Stomach smooth muscle (tissue), 2 donors: ENCODE data around the gene TAOK2.

Source experiments
- H3K27ac ChIP-seq: one replicate; pipeline ENCODE4 v1.7.0; 2013; ENCODE audit warnings: mild to moderate bottlenecking, low read length, inconsistent platforms
- H3K27me3 ChIP-seq, 2 donors: one replicate each; pipeline ENCODE4 v1.7.0; 2013; ENCODE audit warnings: low read length in 2 of 2; ENCODE audit not compliant: insufficient read depth in 2 of 2, control insufficient read depth in 1 of 2
- H3K36me3 ChIP-seq, 2 donors: one replicate each; pipeline ENCODE4 v1.7.0; 2013; ENCODE audit warnings: low read length in 2 of 2; ENCODE audit not compliant: control insufficient read depth in 2 of 2, insufficient read depth in 2 of 2
- H3K4me1 ChIP-seq: one replicate; pipeline ENCODE4 v1.7.0; 2013; ENCODE audit warnings: low read length; ENCODE audit not compliant: control insufficient read depth, insufficient read depth
- H3K4me3 ChIP-seq, 2 donors: one replicate each; pipeline ENCODE4 v1.7.0; 2013; ENCODE audit warnings: low read length in 2 of 2
- H3K9ac ChIP-seq, 2 donors: one replicate each; pipeline ENCODE4 v1.7.0; 2013; ENCODE audit warnings: low read length in 2 of 2, mild to moderate bottlenecking in 1 of 2
- H3K9me3 ChIP-seq, 2 donors: one replicate each; pipeline ENCODE4 v1.7.0; 2013; ENCODE audit warnings: low read length in 2 of 2; ENCODE audit not compliant: control insufficient read depth in 2 of 2
- donor health status: healthy.
- donor health status: Pancreatic carcinoma.

TAOK2 gene

GRCh38 chr16:29989111-29989858, 15.6 kb downstream of the TAOK2 start:
- H3K9ac ChIP-seq = no peak overlapping the region
- no peaks in the 10 kb centered on the region for H3K27me3 ChIP-seq
- H3K27ac ChIP-seq = no peak overlapping the region
- H3K9me3 ChIP-seq = no peaks in the 10 kb centered on the region
- peaks cover 61 to 65% of the 10 kb centered on the region in 2 donors for H3K36me3 ChIP-seq
- peaks cover 2% of the 10 kb centered on the region for H3K4me1 ChIP-seq
- H3K4me3 ChIP-seq = no peak overlapping the region

GRCh38 chr16:29990034-29990433, 16.4 kb downstream of the TAOK2 start:
- peaks cover 53 to 57% of the 10 kb centered on the region in 2 donors for H3K36me3 ChIP-seq
- no peaks in the 10 kb centered on the region for H3K9me3 ChIP-seq
- H3K4me1 ChIP-seq = peaks cover 10% of the 10 kb centered on the region
- no peak overlapping the region for H3K9ac ChIP-seq
- no peaks in the 10 kb centered on the region for H3K27me3 ChIP-seq
- no peak overlapping the region for H3K27ac ChIP-seq
- H3K4me3 ChIP-seq = no peak overlapping the region

GRCh38 chr16:29990883-29991570, 17.4 kb downstream of the TAOK2 start:
- no peaks in the 10 kb centered on the region for H3K27me3 ChIP-seq
- peaks cover 43 to 47% of the 10 kb centered on the region in 2 donors for H3K36me3 ChIP-seq
- H3K9me3 ChIP-seq = no peaks in the 10 kb centered on the region
- no peak overlapping the region for H3K27ac ChIP-seq
- H3K9ac ChIP-seq = no peak overlapping the region
- H3K4me3 ChIP-seq = no peak overlapping the region
- peaks cover 13% of the 10 kb centered on the region for H3K4me1 ChIP-seq

GRCh38 chr16:29991571-29991904, 17.9 kb downstream of the TAOK2 start:
- Histone ChIP-seq H3K4me3 (no peak overlapping the region), H3K27me3 (no peaks in the 10 kb centered on the region), H3K36me3 (peaks cover 38 to 42% of the 10 kb centered on the region in 2 donors), H3K4me1 (peaks cover 17% of the 10 kb centered on the region), H3K9ac (no peak overlapping the region), H3K27ac (peak overlapping the region; percentile 11), H3K9me3 (no peaks in the 10 kb centered on the region)

DNA sequence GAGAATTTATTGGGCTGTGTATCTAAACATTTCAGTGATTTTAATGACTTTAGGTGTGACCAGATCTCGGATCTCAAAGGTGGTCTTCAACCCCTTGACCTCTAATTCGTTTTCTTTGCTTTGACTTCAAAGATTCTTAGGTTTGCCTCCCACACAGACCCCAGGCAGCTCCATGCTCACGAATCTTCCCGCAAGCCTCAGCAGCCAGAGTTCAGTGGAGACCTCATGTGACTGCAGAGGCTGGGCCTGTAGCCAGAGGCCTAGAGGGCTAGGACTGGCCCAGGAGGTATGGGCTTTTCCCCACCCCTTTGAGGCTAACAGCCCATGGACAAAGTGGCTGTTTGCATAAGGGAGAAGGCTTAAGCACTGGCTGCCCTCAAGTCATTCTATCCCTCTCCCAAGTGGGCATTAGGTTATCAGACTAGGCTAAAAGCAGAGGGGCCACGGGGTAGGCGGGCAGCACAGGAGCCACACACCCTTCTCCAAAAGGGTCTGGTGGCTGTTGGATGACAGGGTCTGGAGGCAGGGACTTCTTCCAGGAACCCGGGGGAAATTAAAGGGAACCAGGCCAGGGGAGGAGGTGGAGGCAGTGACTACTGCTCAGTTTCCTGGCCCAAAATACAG, 18.8 kb downstream of the TAOK2 start:
- H3K36me3 ChIP-seq = peaks cover 34 to 37% of the 10 kb centered on the region in 2 donors
- no peak overlapping the region for H3K9ac ChIP-seq
- H3K27me3 ChIP-seq = no peaks in the 10 kb centered on the region
- no peak overlapping the region for H3K4me3 ChIP-seq
- H3K9me3 ChIP-seq = no peaks in the 10 kb centered on the region
- H3K4me1 ChIP-seq = peaks cover 22% of the 10 kb centered on the region
- peak overlapping the region; percentile 11 for H3K27ac ChIP-seq

DNA sequence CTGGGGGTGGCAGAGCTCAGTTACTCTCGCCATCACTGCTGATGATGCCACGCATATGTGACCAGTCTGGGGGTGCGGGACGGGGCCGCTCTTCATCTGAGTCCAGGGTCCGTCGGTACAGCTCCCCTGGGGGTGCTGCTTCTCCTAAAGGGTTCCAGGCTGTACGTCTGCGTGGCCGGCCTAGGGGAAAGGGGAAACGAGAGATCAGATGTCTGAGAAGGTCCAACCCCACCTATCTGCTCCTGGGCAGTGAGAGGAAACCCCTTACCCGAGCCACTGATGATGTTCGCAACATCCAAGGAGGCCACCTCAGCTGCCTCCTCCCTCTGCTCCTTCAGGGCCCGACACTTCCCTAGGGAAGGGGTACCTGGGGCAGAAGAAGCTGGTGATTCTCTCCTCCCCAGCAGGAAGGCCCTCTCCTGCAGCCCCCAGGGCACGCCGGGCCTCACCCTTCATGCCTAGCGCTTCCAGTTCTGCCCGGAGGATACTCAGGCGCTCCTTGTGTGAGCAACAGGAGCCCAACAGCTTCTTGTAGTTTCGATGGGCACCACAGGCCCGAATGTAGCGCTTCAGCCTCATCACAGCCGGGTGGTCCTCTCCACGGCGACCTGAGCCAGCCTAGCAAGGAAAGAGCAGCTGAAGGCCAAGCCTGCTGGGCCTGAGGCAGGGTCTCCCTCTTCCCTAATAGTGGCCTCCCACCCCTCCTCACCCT, 19.7 kb downstream of the TAOK2 start:
- no peaks in the 10 kb centered on the region for H3K27me3 ChIP-seq
- H3K27ac ChIP-seq = no peak overlapping the region
- H3K4me3 ChIP-seq = no peak overlapping the region
- H3K9me3 ChIP-seq = no peaks in the 10 kb centered on the region
- H3K9ac ChIP-seq = no peak overlapping the region
- H3K36me3 ChIP-seq = peaks cover 32 to 34% of the 10 kb centered on the region in 2 donors
- H3K4me1 ChIP-seq = peaks cover 22% of the 10 kb centered on the region

DNA sequence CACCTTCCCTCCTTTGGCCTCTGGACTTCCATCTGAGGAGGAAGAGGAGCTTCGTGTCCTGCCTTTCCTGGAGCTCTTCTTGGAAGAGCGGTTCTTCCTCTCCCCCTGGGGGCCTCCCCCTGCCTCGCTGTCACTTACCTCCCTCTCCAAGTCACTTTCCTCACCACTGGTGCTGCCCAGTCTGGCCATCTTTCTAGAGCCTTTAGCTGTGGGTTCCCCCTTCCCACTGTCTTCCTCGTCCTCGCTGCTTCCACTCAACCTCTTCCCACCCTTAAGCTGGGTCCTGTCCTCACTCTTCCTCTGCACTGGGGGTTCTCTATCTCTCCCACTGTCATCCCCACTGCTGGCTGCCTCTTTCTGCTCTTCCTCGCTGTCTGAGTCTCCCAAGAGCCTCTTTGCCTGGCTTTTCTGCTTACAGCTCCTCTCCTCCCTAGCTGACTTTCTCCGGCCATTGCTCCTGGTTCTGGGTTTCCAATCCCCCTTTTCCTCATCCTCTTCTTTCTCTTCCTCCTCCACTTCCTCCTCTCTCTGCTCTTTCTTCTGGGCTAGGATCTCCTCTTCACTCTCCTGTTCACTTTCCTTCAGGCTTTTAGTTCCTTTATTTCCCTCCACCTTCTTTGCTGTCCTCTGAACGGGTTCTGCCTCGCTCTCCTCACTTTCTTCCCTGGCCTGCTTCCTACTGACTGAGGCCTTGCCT, 20.4 kb downstream of the TAOK2 start:
- Histone ChIP-seq H3K36me3 (peaks cover 28 to 32% of the 10 kb centered on the region in 2 donors), H3K9me3 (no peaks in the 10 kb centered on the region), H3K9ac (peak overlapping the region; percentile 96 to 98), H3K4me1 (peaks cover 22% of the 10 kb centered on the region), H3K27me3 (no peaks in the 10 kb centered on the region), H3K4me3 (peak overlapping the region in 1 of 2 donors; percentile 96), H3K27ac (peak overlapping the region; percentile 99)

- Histone ChIP-seq H3K27ac (peak overlapping the region; percentile 99), H3K27me3 (no peaks in the 10 kb centered on the region), H3K4me1 (peaks cover 22% of the 10 kb centered on the region), H3K9me3 (no peaks in the 10 kb centered on the region), H3K4me3 (peak overlapping the region; percentile 89 to 96), H3K9ac (peak overlapping the region; percentile 96 to 98), H3K36me3 (peaks cover 21 to 28% of the 10 kb centered on the region in 2 donors)
These were observed 21.1 kb downstream of the TAOK2 start for GRCh38 chr16:29994600-29995323.

DNA sequence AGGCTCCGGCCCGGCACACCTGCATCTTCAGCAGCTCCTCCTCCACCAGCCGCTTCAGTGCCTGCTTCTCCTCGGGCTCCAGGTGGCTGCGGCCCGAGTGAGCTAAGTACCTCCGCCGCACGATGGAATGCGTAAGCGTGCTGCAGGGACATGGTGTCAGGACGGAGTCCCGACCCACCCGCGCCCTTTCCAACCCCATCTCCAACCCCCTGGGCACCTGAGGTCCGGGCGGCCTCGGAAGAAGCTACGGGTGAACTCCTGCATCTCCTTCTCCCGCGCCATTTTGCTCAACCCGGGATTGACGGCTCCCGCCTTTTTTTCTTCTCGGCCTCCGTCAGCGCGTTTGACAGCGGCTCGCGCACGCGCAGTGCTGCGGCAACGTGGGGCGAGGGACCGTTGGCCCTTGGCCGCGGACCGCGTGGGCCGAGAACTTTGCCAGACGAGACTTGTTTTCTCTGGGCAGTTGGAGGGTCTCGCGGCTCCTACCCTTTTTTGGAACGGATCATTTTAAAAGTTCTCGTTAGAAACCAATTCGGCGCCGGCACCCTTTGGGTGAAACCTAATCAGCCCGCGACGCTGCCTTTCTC, 21.7 kb downstream of the TAOK2 start, which contains the start of gene HIRIP3:
HIRIP3 (minus strand) TSS at position 294 of the 587 bp plus-strand sequence; CDS start at position 282, 12 bp downstream.
- peaks cover 15 to 25% of the 10 kb centered on the region in 2 donors for H3K36me3 ChIP-seq
- peaks cover 22% of the 10 kb centered on the region for H3K4me1 ChIP-seq
- peak within 1 kb of the TSS; percentile 99 for H3K27ac ChIP-seq
- peak within 1 kb of the TSS; percentile 89 to 96 for H3K4me3 ChIP-seq
- H3K9ac ChIP-seq = peak within 1 kb of the TSS; percentile 96 to 98
- H3K9me3 ChIP-seq = no peaks in the 10 kb centered on the region
- H3K27me3 ChIP-seq = no peaks in the 10 kb centered on the region
